RWPE2 (cell line): ENCODE results near the gene FLYWCH1.

Experiments
- ATAC-seq: fragments of 200-7000 bp; cut with Tn5 transposase; 3 replicates; pipeline ENCODE4 v1.9.1; 2021; ENCODE audit warnings: low read depth
- DNase-seq: peaks from one replicate; pipeline ENCODE4 v3.0.0-alpha.2; 2020; ENCODE audit warnings: low spot score
- H3K27ac ChIP-seq: fragments of 450-650 bp; 2 replicates; pipeline ENCODE4 v1.5.1; 2017; ENCODE audit warnings: mild to moderate bottlenecking; ENCODE audit not compliant: poor library complexity, severe bottlenecking
- H3K27me3 ChIP-seq: fragments of 250-450 bp; sonication (Bioruptor Pico); 2 replicates; pipeline ENCODE4 v1.5.1; 2021; ENCODE audit warnings: mild to moderate bottlenecking, moderate library complexity; ENCODE audit not compliant: insufficient read depth, poor library complexity, severe bottlenecking
- H3K36me3 ChIP-seq: fragments of 250-450 bp; sonication (Bioruptor Pico); 2 replicates; pipeline ENCODE4 v1.5.1; 2020; ENCODE audit warnings: low read depth, mild to moderate bottlenecking, moderate library complexity
- H3K4me1 ChIP-seq: fragments of 250-450 bp; sonication (Bioruptor Pico); 2 replicates; pipeline ENCODE4 v1.5.1; 2021; ENCODE audit warnings: mild to moderate bottlenecking, moderate library complexity; ENCODE audit not compliant: insufficient read depth, poor library complexity, severe bottlenecking
- H3K4me3 ChIP-seq: fragments of 250-450 bp; sonication (Bioruptor Pico); 2 replicates; pipeline ENCODE4 v1.5.1; 2021; ENCODE audit warnings: mild to moderate bottlenecking, moderate library complexity; ENCODE audit not compliant: severe bottlenecking
- H3K9me3 ChIP-seq: fragments of 250-450 bp; sonication (Bioruptor Pico); 2 replicates; pipeline ENCODE4 v1.5.1; 2021; ENCODE audit warnings: mild to moderate bottlenecking, moderate library complexity; ENCODE audit not compliant: severe bottlenecking
- CTCF ChIP-seq: fragments of 450-650 bp; IDR thresholded peaks from one replicate; pipeline ENCODE4 v1.5.1; 2017; ENCODE audit warnings: mild to moderate bottlenecking, moderate library complexity; ENCODE audit not compliant: poor library complexity, severe bottlenecking

FLYWCH1 gene

GRCh38 chr16:2949705-2950352 is 38.1 kb downstream of the FLYWCH1 start:
- H3K27me3 ChIP-seq: no peaks in the 10 kb centered on the region
- H3K4me3 ChIP-seq: no peak overlapping the region
- H3K36me3 ChIP-seq: no peaks in the 10 kb centered on the region
- DNase-seq: no peak
- H3K4me1 ChIP-seq: no peaks in the 10 kb centered on the region
- no peaks in the 10 kb centered on the region for H3K9me3 ChIP-seq
- ATAC-seq: no peak
- H3K27ac ChIP-seq: no peak overlapping the region
- no peak for TF ChIP-seq CTCF

DNA sequence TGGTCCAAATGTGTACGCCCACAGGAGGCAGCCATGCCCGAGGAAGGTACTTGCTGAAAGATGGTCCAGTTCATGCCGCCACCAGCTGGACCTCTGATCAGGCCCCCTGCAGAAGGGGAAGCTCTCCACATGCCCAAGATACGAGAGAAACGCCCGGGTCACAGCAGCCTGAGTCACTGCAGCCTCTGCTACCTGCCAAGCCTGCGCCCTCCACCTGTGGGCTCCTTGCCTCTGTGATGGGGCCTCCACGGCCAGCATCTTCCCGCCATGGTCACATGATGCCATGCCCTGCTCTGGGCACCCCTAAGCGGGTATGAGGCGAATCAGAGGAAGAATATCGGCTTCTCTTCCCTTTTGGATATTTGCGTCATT is 38.6 kb downstream of the FLYWCH1 start:
- DNase-seq (no peak), ATAC-seq (no peak)
- H3K36me3 ChIP-seq: no peaks in the 10 kb centered on the region
- no peak for TF ChIP-seq CTCF
- H3K4me3 ChIP-seq: no peak overlapping the region
- H3K4me1 ChIP-seq: no peaks in the 10 kb centered on the region
- H3K9me3 ChIP-seq: no peaks in the 10 kb centered on the region
- no peaks in the 10 kb centered on the region for H3K27me3 ChIP-seq
- H3K27ac ChIP-seq: no peak overlapping the region

DNA sequence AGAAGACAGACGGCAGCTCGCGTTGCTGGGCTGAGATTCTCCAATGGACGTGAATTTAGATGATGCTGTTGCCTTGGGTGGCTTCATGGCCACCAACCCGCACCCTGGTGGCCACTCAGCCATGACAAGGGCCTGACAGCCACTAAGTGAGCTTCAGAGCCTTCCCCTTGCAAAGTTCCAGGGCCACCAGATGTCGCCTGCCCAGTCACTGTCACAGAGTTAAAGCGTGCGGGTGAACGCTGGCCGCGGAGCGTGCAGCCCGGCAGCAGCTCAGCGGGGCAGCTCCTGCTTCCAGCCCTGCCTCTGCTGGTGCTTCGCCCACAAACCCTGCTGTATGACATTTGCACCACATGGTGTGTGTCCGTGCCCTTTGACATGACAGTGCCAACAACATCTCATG is 39.0 kb downstream of the FLYWCH1 start:
- no peak overlapping the region for H3K27ac ChIP-seq
- H3K27me3 ChIP-seq: no peaks in the 10 kb centered on the region
- H3K9me3 ChIP-seq: no peaks in the 10 kb centered on the region
- no peak for ATAC-seq
- TF ChIP-seq CTCF: no peak
- H3K36me3 ChIP-seq: no peaks in the 10 kb centered on the region
- DNase-seq: no peak
- H3K4me3 ChIP-seq: no peak overlapping the region
- no peaks in the 10 kb centered on the region for H3K4me1 ChIP-seq

GRCh38 chr16:2952679-2953078 is 40.9 kb downstream of the FLYWCH1 start:
- ATAC-seq (0 out of 3 replicates have a peak, but pooled peaks have one; percentile 44), DNase-seq (peak; percentile 58)
- H3K9me3 ChIP-seq: no peaks in the 10 kb centered on the region
- no peak overlapping the region for H3K27ac ChIP-seq
- H3K4me1 ChIP-seq: no peaks in the 10 kb centered on the region
- no peak overlapping the region for H3K4me3 ChIP-seq
- no peaks in the 10 kb centered on the region for H3K27me3 ChIP-seq
- no peak for TF ChIP-seq CTCF
- H3K36me3 ChIP-seq: no peaks in the 10 kb centered on the region
